SU-DHL-6 (cell line): ENCODE data around the gene GARNL3.

Source experiments
- H2AFZ ChIP-seq: fragments of 200-600 bp; sonication (generic); 2 replicates; pipeline ENCODE4 v1.6.1; 2014; ENCODE audit warnings: low read depth, mild to moderate bottlenecking, moderate library complexity, mixed read lengths, antibody characterized with exemption, low read length; ENCODE audit not compliant: severe bottlenecking
- H3F3A ChIP-seq: fragments of 200-600 bp; shearing (Covaris generic); 2 replicates; pipeline ENCODE4 v1.6.0; 2016; ENCODE audit warnings: antibody characterized with exemption, mild to moderate bottlenecking; ENCODE audit not compliant: insufficient read depth
- H3K27ac ChIP-seq: fragments of 200-600 bp; sonication (generic); 2 replicates; pipeline ENCODE4 v1.5.1; 2016; ENCODE audit warnings: low read depth, mild to moderate bottlenecking, low read length, moderate library complexity, mixed read lengths
- H3K27me3 ChIP-seq: fragments of 200-600 bp; sonication (generic), shearing (Covaris generic); 2 replicates; pipeline ENCODE4 v1.6.0; 2014; ENCODE audit warnings: mild to moderate bottlenecking, low read length
- H3K36me3 ChIP-seq: fragments of 200-600 bp; sonication (generic); 2 replicates; pipeline ENCODE4 v1.6.1; 2014; ENCODE audit warnings: mild to moderate bottlenecking, low read length, mixed read lengths
- H3K4me2 ChIP-seq: fragments of 300-600, 200-600 bp; shearing (Covaris generic), sonication (generic); 2 replicates; pipeline ENCODE4 v1.6.0; 2014; ENCODE audit warnings: low read length, low read depth, mild to moderate bottlenecking; ENCODE audit not compliant: poor library complexity, severe bottlenecking
- H3K4me3 ChIP-seq: fragments of 200-600 bp; sonication (generic); 2 replicates; pipeline ENCODE4 v1.5.1; 2014; ENCODE audit warnings: antibody characterized with exemption, low read length, mild to moderate bottlenecking, mixed read lengths; ENCODE audit not compliant: insufficient read depth, poor library complexity, severe bottlenecking
- H3K79me2 ChIP-seq: fragments of 200-600 bp; sonication (generic); 2 replicates; pipeline ENCODE4 v1.6.1; 2014; ENCODE audit warnings: mild to moderate bottlenecking, low read length, moderate library complexity; ENCODE audit not compliant: insufficient read depth
- H3K9ac ChIP-seq: fragments of 200-600 bp; sonication (generic); 2 replicates; pipeline ENCODE4 v1.7.0; 2014; ENCODE audit warnings: mild to moderate bottlenecking, low read length
- H3K9me2 ChIP-seq: fragments of 200-600 bp; sonication (generic); replicated peaks from 2 replicates; pipeline ENCODE4 v1.6.1; 2014; ENCODE audit warnings: low read length; ENCODE audit not compliant: insufficient read depth
- H3K9me3 ChIP-seq: fragments of 200-600 bp; sonication (generic); 2 replicates; pipeline ENCODE4 v1.6.1; 2014; ENCODE audit warnings: low read length, mixed read lengths; ENCODE audit not compliant: insufficient read depth
- H4K20me1 ChIP-seq: fragments of 200-600 bp; sonication (generic); 2 replicates; pipeline ENCODE4 v1.6.1; 2014; ENCODE audit warnings: low read depth, mild to moderate bottlenecking, antibody characterized with exemption, low read length, moderate library complexity, mixed read lengths
- EZH2phosphoT487 ChIP-seq: fragments of 200-600 bp; sonication (generic), shearing (Covaris generic); conservative IDR thresholded peaks from 2 replicates; pipeline ENCODE4 v1.6.1; 2018; ENCODE audit warnings: mild to moderate bottlenecking, antibody characterized with exemption, low read length, moderate library complexity, mixed read lengths
- TF ChIP-seq, protein P1 (sequence below): fragments of 200-600 bp; sonication (generic); IDR thresholded peaks from one replicate; pipeline ENCODE4 v1.5.1; 2017; ENCODE audit warnings: antibody characterized with exemption, mild to moderate bottlenecking, low read length, moderate library complexity; ENCODE audit not compliant: insufficient read depth, poor library complexity, severe bottlenecking

Gene GARNL3

GRCh38 chr9:127248241-127248640 lies 16.3 kb upstream of the GARNL3 start:
- H3K9ac ChIP-seq = no peak overlapping the region
- no peak overlapping the region for H3K27ac ChIP-seq
- H3K79me2 ChIP-seq = no peaks in the 10 kb centered on the region
- no peaks in the 10 kb centered on the region for H3F3A ChIP-seq
- H3K4me3 ChIP-seq = no peak overlapping the region
- H3K27me3 ChIP-seq = no peaks in the 10 kb centered on the region
- no peaks in the 10 kb centered on the region for H3K9me2 ChIP-seq
- no peaks in the 10 kb centered on the region for H3K9me3 ChIP-seq
- H3K36me3 ChIP-seq = no peaks in the 10 kb centered on the region
- TF ChIP-seq EZH2phosphoT487 = no peak
- TF ChIP-seq, protein P1, sequence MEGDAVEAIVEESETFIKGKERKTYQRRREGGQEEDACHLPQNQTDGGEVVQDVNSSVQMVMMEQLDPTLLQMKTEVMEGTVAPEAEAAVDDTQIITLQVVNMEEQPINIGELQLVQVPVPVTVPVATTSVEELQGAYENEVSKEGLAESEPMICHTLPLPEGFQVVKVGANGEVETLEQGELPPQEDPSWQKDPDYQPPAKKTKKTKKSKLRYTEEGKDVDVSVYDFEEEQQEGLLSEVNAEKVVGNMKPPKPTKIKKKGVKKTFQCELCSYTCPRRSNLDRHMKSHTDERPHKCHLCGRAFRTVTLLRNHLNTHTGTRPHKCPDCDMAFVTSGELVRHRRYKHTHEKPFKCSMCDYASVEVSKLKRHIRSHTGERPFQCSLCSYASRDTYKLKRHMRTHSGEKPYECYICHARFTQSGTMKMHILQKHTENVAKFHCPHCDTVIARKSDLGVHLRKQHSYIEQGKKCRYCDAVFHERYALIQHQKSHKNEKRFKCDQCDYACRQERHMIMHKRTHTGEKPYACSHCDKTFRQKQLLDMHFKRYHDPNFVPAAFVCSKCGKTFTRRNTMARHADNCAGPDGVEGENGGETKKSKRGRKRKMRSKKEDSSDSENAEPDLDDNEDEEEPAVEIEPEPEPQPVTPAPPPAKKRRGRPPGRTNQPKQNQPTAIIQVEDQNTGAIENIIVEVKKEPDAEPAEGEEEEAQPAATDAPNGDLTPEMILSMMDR = no peak
- no peak overlapping the region for H2AFZ ChIP-seq
- H3K4me2 ChIP-seq = no peak overlapping the region
- no peaks in the 10 kb centered on the region for H4K20me1 ChIP-seq

- H3K36me3 ChIP-seq = no peaks in the 10 kb centered on the region
- H3K9me2 ChIP-seq = no peaks in the 10 kb centered on the region
- no peaks in the 10 kb centered on the region for H4K20me1 ChIP-seq
- no peaks in the 10 kb centered on the region for H3K27me3 ChIP-seq
- no peak overlapping the region for H3K4me3 ChIP-seq
- no peak for TF ChIP-seq EZH2phosphoT487
- TF ChIP-seq, protein P1 = no peak
- no peak overlapping the region for H2AFZ ChIP-seq
- no peak overlapping the region for H3K27ac ChIP-seq
- H3F3A ChIP-seq = no peaks in the 10 kb centered on the region
- H3K79me2 ChIP-seq = no peaks in the 10 kb centered on the region
- no peak overlapping the region for H3K9ac ChIP-seq
- no peaks in the 10 kb centered on the region for H3K9me3 ChIP-seq
- no peak overlapping the region for H3K4me2 ChIP-seq
Measured at GRCh38 chr9:127249877-127250276, 14.7 kb upstream of the GARNL3 start.

DNA sequence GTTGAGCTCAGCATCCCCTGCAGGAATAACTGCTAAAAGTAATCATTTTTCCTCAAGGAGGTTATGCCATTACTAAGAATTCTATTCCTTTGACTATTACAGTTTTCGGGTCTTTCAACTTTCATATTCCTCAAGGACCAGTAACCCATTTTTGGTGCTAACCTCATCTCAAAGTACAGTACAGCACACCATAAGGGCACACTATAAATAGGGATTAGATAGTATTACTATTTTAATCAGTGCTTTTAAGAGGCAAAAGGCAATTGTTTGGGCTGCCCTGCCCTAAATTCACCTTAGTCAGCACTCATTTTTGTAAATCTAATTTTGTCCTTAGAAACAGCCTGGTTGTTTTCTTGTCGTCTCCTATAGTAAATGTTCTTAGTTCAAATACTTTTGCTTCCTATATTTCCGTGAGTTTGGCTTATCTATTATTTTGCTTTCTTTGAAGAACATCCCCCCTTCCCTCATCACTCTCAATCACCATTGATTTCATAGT lies 13.6 kb upstream of the GARNL3 start:
- Histone ChIP-seq H3K9me3 (no peaks in the 10 kb centered on the region), H3K4me3 (no peak overlapping the region), H3K79me2 (no peaks in the 10 kb centered on the region), H3K9me2 (no peaks in the 10 kb centered on the region), H3K27ac (no peak overlapping the region), H3K27me3 (no peaks in the 10 kb centered on the region), H4K20me1 (no peaks in the 10 kb centered on the region), H3K4me2 (no peak overlapping the region), H2AFZ (no peak overlapping the region), H3F3A (no peaks in the 10 kb centered on the region), H3K36me3 (no peaks in the 10 kb centered on the region), H3K9ac (no peak overlapping the region)
- TF ChIP-seq, protein P1 = no peak
